Measurements from ENCODE around the gene RASGRP3.

Gene RASGRP3

DNA sequence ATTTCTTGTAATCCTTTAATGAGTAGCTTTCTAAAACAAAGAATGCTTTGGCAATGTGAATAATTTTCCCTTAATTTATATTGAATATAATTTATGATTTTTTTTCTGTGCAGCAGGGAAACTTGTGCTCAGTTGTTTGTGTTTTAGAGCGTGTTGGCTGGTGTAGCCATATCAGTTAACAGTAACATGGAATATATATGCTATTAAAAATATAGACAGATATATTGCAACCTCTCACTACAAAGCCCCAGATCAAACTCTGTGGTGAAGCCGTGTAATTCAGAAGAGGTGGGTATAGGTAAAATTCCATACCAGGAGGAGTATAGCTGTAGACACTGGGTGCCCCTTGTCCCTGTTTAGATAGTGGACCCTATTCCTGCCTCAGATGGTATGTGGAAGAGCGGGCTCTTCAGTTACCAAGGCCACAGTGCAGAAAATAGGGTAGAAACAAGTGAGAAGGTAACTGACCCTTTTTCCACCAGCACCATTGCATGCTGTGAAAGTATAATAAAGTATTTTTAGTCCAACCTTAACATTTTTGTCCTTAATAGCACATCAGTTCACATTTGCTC lies 18.1 kb upstream of the RASGRP3 start:
- TF ChIP-seq EGR1 (IDR thresholded peaks at IDR 0.05) (no peak), YY1 (IDR thresholded peaks at IDR 0.05; ENCODE audit: low read depth) (no peak), NFIC (IDR thresholded peaks at IDR 0.05) (no peak), EP300 (IDR thresholded peaks at IDR 0.05; ENCODE audit: borderline replicate concordance) (no peak), TCF12 (IDR thresholded peaks at IDR 0.05; ENCODE audit: low read depth) (no peak), RAD21 (IDR thresholded peaks at IDR 0.05; ENCODE audit: low read depth) (no peak), CREB1 (IDR thresholded peaks at IDR 0.05; ENCODE audit: low read depth) (no peak), FOXM1 (IDR thresholded peaks at IDR 0.05; ENCODE audit: borderline replicate concordance, low read depth) (no peak), TAF1 (IDR thresholded peaks at IDR 0.05; ENCODE audit: low read depth) (no peak), CEBPB (IDR thresholded peaks at IDR 0.05) (no peak), ZBTB7A (IDR thresholded peaks at IDR 0.05; ENCODE audit: low read depth) (no peak)
- TF ChIP-seq, protein P1, sequence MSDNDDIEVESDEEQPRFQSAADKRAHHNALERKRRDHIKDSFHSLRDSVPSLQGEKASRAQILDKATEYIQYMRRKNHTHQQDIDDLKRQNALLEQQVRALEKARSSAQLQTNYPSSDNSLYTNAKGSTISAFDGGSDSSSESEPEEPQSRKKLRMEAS (IDR thresholded peaks at IDR 0.05): no peak
- TF ChIP-seq, protein P2, sequence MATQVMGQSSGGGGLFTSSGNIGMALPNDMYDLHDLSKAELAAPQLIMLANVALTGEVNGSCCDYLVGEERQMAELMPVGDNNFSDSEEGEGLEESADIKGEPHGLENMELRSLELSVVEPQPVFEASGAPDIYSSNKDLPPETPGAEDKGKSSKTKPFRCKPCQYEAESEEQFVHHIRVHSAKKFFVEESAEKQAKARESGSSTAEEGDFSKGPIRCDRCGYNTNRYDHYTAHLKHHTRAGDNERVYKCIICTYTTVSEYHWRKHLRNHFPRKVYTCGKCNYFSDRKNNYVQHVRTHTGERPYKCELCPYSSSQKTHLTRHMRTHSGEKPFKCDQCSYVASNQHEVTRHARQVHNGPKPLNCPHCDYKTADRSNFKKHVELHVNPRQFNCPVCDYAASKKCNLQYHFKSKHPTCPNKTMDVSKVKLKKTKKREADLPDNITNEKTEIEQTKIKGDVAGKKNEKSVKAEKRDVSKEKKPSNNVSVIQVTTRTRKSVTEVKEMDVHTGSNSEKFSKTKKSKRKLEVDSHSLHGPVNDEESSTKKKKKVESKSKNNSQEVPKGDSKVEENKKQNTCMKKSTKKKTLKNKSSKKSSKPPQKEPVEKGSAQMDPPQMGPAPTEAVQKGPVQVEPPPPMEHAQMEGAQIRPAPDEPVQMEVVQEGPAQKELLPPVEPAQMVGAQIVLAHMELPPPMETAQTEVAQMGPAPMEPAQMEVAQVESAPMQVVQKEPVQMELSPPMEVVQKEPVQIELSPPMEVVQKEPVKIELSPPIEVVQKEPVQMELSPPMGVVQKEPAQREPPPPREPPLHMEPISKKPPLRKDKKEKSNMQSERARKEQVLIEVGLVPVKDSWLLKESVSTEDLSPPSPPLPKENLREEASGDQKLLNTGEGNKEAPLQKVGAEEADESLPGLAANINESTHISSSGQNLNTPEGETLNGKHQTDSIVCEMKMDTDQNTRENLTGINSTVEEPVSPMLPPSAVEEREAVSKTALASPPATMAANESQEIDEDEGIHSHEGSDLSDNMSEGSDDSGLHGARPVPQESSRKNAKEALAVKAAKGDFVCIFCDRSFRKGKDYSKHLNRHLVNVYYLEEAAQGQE (IDR thresholded peaks at IDR 0.05; ENCODE audit: low read depth): no peak
- TF ChIP-seq, protein P3, sequence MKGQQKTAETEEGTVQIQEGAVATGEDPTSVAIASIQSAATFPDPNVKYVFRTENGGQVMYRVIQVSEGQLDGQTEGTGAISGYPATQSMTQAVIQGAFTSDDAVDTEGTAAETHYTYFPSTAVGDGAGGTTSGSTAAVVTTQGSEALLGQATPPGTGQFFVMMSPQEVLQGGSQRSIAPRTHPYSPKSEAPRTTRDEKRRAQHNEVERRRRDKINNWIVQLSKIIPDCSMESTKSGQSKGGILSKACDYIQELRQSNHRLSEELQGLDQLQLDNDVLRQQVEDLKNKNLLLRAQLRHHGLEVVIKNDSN (IDR thresholded peaks at IDR 0.05): no peak

DNA sequence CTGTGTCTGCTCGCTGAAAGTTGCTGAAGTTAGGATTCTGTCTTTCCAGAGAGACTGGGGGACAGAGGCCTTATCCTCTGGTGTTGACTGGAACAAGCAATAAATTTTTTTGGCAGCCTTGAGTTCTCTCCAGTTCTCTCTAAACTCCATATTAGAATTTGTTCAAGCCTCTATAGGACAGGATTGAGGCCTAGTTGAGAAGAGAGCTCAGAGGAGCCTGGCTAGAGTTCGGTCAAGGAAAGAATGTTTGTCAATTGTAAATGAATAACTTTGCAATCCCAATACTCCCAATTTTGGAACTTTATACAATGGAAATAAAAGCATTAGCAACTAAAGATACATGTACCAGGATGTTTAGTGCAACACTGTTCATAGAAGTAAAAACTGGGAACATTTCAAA lies 16.7 kb upstream of the RASGRP3 start:
- TF ChIP-seq NFIC (IDR thresholded peaks at IDR 0.05) (no peak), FOXM1 (IDR thresholded peaks at IDR 0.05; ENCODE audit: borderline replicate concordance, low read depth) (no peak), CEBPB (IDR thresholded peaks at IDR 0.05) (no peak), TCF12 (IDR thresholded peaks at IDR 0.05; ENCODE audit: low read depth) (no peak), EP300 (IDR thresholded peaks at IDR 0.05; ENCODE audit: borderline replicate concordance) (no peak), TAF1 (IDR thresholded peaks at IDR 0.05; ENCODE audit: low read depth) (no peak), EGR1 (IDR thresholded peaks at IDR 0.05) (no peak), RAD21 (IDR thresholded peaks at IDR 0.05; ENCODE audit: low read depth) (no peak), ZBTB7A (IDR thresholded peaks at IDR 0.05; ENCODE audit: low read depth) (no peak), CREB1 (IDR thresholded peaks at IDR 0.05; ENCODE audit: low read depth) (no peak), YY1 (IDR thresholded peaks at IDR 0.05; ENCODE audit: low read depth) (no peak)
- TF ChIP-seq, protein P1 (IDR thresholded peaks at IDR 0.05): no peak
- TF ChIP-seq, protein P2 (IDR thresholded peaks at IDR 0.05; ENCODE audit: low read depth): no peak

DNA sequence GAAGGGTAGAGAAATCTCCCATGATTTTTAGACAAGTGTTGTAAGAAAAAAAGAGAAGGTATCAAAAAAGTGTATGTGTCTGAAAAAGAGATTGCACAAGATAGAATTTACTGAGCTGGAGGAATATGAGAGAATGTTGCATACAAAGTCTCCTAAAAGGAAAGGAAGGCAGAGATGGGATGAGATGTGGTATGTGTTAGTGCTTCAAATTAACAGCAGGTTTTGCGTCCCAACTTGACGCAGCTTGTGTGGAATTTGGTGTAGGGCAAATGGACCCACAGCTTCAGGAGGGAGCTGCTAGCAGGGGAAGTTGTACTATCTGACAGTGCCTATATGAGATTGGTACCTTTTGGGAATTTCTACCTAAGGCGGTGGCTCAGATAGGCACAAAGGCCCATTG lies 9.0 kb upstream of the RASGRP3 start:
- TF ChIP-seq TCF12 (IDR thresholded peaks at IDR 0.05; ENCODE audit: low read depth) (no peak), RAD21 (IDR thresholded peaks at IDR 0.05; ENCODE audit: low read depth) (no peak), TAF1 (IDR thresholded peaks at IDR 0.05; ENCODE audit: low read depth) (no peak), YY1 (IDR thresholded peaks at IDR 0.05; ENCODE audit: low read depth) (no peak), TEAD4 (IDR thresholded peaks at IDR 0.05) (no peak), CEBPB (IDR thresholded peaks at IDR 0.05) (no peak), EP300 (IDR thresholded peaks at IDR 0.05; ENCODE audit: borderline replicate concordance) (no peak), ZBTB7A (IDR thresholded peaks at IDR 0.05; ENCODE audit: low read depth) (no peak), EGR1 (IDR thresholded peaks at IDR 0.05) (no peak), CREB1 (IDR thresholded peaks at IDR 0.05; ENCODE audit: low read depth) (no peak), FOXM1 (IDR thresholded peaks at IDR 0.05; ENCODE audit: borderline replicate concordance, low read depth) (no peak)
- TF ChIP-seq, protein P1 (IDR thresholded peaks at IDR 0.05): no peak
- TF ChIP-seq, protein P2 (IDR thresholded peaks at IDR 0.05; ENCODE audit: low read depth): no peak
- TF ChIP-seq, protein P3 (IDR thresholded peaks at IDR 0.05): no peak

GRCh38 chr2:33469238-33469637 lies 7.2 kb upstream of the RASGRP3 start:
- no peak for TF ChIP-seq ZBTB7A (IDR thresholded peaks at IDR 0.05; ENCODE audit: low read depth)
- TF ChIP-seq CEBPB (IDR thresholded peaks at IDR 0.05): no peak
- TF ChIP-seq NFIC (IDR thresholded peaks at IDR 0.05): no peak
- TF ChIP-seq RAD21 (IDR thresholded peaks at IDR 0.05; ENCODE audit: low read depth): no peak
- TF ChIP-seq, protein P3 (IDR thresholded peaks at IDR 0.05): no peak
- TF ChIP-seq FOXM1 (IDR thresholded peaks at IDR 0.05; ENCODE audit: borderline replicate concordance, low read depth): no peak
- no peak for TF ChIP-seq TEAD4 (IDR thresholded peaks at IDR 0.05)
- TF ChIP-seq, protein P2 (IDR thresholded peaks at IDR 0.05; ENCODE audit: low read depth): no peak
- no peak for TF ChIP-seq CREB1 (IDR thresholded peaks at IDR 0.05; ENCODE audit: low read depth)
- TF ChIP-seq, protein P1 (IDR thresholded peaks at IDR 0.05): no peak
- no peak for TF ChIP-seq YY1 (IDR thresholded peaks at IDR 0.05; ENCODE audit: low read depth)
- no peak for TF ChIP-seq EP300 (IDR thresholded peaks at IDR 0.05; ENCODE audit: borderline replicate concordance)
- TF ChIP-seq TAF1 (IDR thresholded peaks at IDR 0.05; ENCODE audit: low read depth): no peak
- TF ChIP-seq TCF12 (IDR thresholded peaks at IDR 0.05; ENCODE audit: low read depth): no peak
- TF ChIP-seq EGR1 (IDR thresholded peaks at IDR 0.05): no peak

Data from Ishikawa (cell line).